Stimulated activated CD8-positive, alpha-beta memory T cell treated with anti-CD3 and anti-CD28 coated beads, Interleukin-2, amount 100 ng/mL, for 48 hours (primary cell): ENCODE results near the gene ATF1.
"Not testable (repeated sequence)": the region's sequence is repeated elsewhere in the genome, so short reads cannot be mapped to it uniquely, and the experiment has no call there.

ENCODE experiments used
- DNase-seq, 2 donors: peaks; one replicate each; pipeline ENCODE4 v3.0.0-alpha.2; 2020; ENCODE audit warnings: low read depth in 2 of 2

The ATF1 gene

DNA sequence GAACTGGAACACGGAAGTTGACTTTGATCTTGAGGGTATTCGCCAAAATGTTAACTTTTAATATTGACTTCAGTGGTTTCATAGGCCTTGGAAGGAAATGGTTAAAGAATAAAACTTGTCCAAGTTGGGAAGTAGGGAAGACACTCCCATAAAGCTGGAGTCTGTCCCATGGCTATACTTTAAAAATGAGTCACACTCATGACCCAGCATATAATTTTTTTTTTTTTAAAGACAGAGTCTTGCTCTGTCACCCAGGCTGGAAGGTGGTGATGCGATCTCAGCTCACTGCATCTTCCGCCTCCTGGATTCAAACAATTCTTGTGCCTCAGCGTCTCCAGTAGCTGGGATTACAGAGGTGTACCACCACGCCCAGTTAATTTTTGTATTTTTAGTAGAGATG lies 98.4 kb downstream of the ATF1 start:
- no peak for DNase-seq

DNA sequence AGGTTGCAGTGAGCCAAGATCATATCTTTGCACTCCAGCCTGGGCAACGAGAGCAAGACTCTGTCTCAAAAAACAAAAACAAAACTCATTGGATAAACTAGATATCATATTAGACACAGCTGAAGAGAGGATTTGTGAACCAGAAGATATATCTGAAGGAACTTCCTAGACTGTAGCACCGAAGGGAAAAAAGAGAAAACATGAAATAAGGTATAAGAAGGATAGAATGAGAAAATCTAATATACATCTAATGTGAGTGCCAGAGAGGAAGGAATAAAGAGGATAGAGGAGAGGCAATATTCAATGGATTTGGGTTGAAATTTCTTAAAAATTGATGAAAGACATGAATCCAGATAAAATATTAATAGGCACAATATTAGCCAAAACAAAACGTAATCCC lies 101.4 kb downstream of the ATF1 start:
- DNase-seq, result no peak

DNA sequence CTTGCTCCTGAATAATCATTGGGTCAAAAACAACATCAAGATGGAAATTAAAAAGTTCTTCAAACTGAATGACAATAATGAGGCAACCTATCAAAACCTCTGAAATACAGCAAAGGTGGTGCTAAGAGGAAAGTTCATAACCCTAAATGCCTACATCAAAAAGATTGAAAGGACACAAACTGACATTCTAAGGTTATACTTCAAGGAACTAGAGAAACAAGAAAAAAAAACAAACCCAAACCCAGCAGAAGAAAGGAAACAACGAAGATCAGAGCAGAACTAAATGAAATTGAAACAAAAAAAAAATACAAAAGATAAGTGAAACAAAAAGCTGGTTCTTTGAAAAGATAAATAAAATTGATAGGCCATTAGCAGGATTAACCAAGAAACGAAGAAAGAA lies 105.0 kb downstream of the ATF1 start:
- DNase-seq, result not testable (repeated sequence)
